ENCODE data around the gene STK11.

The STK11 gene, protein sequence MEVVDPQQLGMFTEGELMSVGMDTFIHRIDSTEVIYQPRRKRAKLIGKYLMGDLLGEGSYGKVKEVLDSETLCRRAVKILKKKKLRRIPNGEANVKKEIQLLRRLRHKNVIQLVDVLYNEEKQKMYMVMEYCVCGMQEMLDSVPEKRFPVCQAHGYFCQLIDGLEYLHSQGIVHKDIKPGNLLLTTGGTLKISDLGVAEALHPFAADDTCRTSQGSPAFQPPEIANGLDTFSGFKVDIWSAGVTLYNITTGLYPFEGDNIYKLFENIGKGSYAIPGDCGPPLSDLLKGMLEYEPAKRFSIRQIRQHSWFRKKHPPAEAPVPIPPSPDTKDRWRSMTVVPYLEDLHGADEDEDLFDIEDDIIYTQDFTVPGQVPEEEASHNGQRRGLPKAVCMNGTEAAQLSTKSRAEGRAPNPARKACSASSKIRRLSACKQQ

DNA sequence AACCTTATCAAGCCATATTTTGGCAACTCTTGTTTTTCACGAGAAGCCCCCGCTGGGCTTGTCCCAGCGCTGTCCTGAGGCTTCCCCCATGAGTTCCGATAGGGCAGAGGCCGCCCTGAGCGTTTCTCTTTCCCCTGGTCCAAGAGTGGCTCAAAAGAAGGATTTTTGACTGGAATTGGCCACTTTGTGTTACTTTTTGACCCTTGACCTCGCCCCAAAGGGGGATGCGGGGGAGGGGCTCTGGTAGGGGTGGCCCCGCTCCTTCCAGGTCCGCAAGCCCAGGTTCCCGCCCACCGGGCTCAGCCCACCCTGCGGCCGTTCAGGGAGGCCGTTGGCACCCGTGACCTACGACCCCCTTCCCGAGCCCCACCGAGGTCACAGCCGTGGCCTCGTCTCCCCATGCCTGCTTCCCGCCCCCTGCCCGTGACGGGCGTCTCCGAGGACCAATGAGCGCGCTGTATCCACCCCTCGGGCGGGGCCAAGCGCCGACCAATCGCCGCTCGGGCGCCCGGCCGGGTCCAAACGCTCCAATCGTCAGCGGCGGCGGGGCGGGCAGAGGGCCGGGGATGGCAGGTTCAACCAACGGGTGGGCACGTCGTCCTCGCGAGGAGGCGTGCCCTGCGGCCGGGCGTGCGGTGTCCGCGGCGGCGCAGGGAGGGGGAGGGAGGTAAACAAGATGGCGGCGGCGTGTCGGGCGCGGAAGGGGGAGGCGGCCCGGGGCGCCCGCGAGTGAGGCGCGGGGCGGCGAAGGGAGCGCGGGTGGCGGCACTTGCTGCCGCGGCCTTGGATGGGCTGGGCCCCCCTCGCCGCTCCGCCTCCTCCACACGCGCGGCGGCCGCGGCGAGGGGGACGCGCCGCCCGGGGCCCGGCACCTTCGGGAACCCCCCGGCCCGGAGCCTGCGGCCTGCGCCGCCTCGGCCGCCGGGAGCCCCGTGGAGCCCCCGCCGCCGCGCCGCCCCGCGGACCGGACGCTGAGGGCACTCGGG is at the start of gene STK11:
Gene STK11 (plus strand): TSS at position 665 of the 986 bp plus-strand sequence. CDS start 1,136 bp downstream, outside the sequence.
- peak; percentile 97 for DNase-seq (ENCODE audit: low read depth)
- TF ChIP-seq, protein P1, sequence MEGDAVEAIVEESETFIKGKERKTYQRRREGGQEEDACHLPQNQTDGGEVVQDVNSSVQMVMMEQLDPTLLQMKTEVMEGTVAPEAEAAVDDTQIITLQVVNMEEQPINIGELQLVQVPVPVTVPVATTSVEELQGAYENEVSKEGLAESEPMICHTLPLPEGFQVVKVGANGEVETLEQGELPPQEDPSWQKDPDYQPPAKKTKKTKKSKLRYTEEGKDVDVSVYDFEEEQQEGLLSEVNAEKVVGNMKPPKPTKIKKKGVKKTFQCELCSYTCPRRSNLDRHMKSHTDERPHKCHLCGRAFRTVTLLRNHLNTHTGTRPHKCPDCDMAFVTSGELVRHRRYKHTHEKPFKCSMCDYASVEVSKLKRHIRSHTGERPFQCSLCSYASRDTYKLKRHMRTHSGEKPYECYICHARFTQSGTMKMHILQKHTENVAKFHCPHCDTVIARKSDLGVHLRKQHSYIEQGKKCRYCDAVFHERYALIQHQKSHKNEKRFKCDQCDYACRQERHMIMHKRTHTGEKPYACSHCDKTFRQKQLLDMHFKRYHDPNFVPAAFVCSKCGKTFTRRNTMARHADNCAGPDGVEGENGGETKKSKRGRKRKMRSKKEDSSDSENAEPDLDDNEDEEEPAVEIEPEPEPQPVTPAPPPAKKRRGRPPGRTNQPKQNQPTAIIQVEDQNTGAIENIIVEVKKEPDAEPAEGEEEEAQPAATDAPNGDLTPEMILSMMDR (IDR thresholded peaks at IDR 0.05; ENCODE audit: low read length, missing control alignments): no peak
- H3K4me3 ChIP-seq (replicated peaks; ENCODE audit: low read depth, low read length): peak within 1 kb of the TSS; percentile 73

DNA sequence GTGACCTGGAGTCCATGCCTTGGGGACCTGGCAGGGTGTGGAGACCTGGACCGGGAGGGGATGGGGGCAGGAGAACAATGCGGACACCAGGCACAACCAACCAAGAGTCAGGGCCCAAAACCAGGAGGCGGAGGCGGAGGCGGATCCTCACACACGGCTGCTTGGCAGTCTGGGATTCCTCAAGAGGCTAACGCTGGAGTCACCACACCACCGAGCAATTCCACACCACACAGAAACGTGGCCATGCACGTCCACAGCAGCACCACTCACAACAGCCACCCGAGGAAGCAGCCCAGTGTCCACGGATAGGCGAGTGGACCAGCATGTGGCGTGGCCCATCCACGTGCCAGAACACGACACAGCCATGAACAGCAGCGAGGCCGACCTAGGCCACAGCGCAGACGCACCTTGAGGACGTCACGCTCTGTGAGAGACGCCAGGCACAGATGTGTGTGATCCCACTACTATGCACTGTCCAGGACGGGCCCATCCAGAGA is 49.2 kb upstream of the STK11 start:
- peak; percentile 22 for DNase-seq (ENCODE audit: low read depth)
- H3K4me3 ChIP-seq (replicated peaks; ENCODE audit: low read depth, low read length): no peak overlapping the region
- TF ChIP-seq, protein P1 (IDR thresholded peaks at IDR 0.05; ENCODE audit: low read length, missing control alignments): no peak

DNA sequence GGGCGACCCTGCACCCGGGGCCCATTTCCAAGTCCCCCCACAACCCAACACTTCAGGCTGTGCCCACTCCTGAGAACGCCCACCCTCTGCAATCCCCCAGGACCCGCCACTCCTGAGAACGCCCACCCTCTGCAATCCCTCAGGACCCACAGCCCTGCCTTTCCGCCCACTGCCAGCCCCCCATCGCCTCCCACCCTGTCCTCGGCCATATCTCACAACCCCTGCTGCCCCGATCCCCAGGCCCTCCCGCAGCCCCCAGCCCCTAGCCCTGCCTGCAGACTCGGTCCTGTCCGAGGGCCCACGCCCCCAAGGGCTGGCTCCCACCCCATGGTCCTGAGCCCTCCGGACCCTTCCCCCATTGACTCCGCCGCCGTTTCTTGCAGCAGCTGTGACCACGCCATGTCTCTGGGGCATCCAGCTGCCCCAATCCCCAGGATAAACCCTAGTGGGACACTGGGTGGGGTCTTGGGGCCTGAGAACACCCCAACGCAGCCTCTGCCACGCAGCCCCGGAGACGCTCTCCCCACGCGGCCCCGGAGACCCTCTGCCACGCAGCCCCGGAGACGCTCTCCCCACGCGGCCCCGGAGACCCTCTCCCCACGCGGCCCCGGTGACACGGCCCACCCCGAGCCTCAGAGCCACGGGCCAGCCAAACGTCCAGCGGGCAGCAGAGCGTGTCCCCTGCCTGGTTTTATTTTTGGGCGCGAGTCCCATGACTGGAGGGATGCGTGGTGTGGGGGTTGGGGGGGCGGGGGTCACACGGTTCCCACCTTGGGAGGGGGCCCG is 48.6 kb upstream of the STK11 start:
- no peak overlapping the region for H3K4me3 ChIP-seq (replicated peaks; ENCODE audit: low read depth, low read length)
- no peak for DNase-seq (ENCODE audit: low read depth)
- TF ChIP-seq, protein P1 (IDR thresholded peaks at IDR 0.05; ENCODE audit: low read length, missing control alignments): no peak

DNA sequence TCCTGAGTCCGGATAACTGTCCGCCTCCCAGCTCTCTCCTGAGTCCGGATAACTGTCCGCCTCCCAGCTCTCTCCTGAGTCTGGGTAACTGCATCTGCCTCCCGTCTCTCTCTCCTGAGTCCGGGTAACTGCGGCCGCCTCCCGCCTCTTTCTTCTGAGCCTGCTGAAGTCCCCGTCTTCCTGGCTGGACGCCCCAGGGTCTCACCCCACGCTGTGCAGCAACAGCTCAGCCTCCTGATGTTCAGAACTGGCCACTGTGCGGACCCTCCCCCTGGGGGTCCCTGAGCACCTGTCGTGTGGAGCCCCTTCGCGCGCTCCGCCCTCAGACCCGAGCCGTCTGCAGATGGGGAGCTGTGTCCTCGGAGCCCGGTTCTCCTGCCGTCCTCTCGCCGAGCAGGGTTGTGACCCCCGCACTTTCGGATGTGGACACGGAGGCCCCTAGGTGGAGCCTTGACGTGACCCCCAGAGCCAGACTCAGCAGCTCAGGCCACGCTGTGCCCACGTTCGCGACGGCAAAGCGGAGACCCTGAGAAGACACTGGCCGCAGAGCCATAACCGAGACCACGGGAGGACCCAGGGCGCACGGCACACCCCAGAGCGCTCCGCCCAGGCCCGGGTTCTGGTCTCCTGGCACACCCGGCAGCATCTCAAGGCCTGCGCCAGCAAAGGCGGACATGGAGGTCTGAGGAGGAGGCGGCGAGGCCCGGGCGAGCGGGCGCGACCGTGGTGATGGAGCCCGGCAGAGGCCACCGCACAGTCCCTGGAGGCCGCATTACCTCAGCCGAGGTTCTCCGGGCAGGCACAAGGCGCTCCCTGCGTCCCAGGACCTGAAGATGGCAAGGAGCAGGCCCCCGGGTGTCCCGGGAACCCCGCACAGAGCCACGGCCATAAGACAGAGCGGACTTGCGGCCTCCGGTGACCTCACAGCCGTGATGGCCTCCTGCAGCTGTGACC is 47.4 kb upstream of the STK11 start:
- H3K4me3 ChIP-seq (replicated peaks; ENCODE audit: low read depth, low read length): no peak overlapping the region
- TF ChIP-seq, protein P1 (IDR thresholded peaks at IDR 0.05; ENCODE audit: low read length, missing control alignments): no peak
- DNase-seq (ENCODE audit: low read depth): no peak

DNA sequence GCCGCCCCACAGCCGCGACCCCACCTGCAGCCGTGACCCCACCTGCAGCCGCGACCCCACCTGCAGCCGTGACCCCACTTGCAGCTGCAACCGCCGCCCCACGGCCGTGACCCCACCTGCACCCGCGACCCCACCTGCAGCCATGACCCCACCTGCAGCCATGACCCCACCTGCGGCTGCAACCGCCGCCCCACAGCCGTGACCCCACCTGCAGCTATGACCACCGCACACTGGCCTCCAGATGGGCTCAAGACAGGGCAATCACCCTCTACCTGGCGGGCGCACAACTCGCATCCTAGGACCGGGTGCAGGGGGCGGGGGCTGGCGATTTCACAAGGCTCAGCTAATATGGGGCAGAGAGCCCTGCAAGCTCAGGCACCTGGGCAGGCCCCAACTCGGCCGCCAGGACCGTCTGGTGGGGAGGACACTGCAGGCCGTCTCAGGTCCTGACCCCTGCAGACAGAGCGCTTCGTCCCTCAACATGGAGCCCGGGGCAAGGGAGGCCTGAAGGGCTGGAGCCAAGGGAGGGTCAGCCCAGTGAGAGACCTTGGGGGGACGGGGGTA is 46.6 kb upstream of the STK11 start:
- no peak overlapping the region for H3K4me3 ChIP-seq (replicated peaks; ENCODE audit: low read depth, low read length)
- no peak for DNase-seq (ENCODE audit: low read depth)
- TF ChIP-seq, protein P1 (IDR thresholded peaks at IDR 0.05; ENCODE audit: low read length, missing control alignments): no peak

Data from fibroblast of pulmonary artery (primary cell).